ENCODE results near the gene RYR2. TPM values are rescaled to one million over a fixed set of nuclear protein-coding genes. Genes with fewer than 3 reads are reported as not detected.
A peak's percentile ranks its signal among the peaks of the same experiment; 100 is the strongest.

Gene RYR2
- total RNA-seq, 1 donor from 2014 or later, result not detected

DNA sequence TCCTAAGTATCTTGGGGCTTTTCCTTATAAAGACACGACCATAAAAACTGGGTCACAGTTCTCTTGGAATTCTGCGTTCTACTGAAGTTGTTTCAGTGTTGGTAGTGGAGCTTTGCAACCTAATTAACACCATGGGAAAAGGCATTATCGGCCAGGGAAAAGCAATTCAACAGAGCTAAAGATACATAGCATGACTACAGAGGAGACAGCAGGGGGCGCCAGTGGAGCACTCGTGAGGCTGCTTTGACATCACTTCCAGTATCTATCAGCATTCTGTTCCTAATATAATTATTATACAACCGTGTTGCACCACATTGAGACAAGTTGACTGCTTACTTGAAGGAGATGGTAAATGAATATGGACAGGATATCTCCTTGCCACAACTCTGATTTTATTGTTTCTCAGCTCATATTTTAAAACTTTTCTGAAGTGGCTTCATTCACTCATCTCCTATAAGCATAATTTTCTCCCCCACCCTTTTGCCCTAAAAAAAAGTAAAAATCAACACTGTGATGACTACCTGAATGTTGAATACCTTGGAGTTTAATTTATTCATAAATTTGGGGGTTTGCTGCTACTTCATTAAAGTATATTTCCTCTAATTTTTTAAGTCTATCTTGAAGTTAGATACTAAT, 809.3 kb downstream of the RYR2 start:
- no peaks in the 10 kb centered on the region for H3K27me3 ChIP-seq (ENCODE audit: control insufficient read depth, insufficient read depth, low read length)
- peak; percentile 14 for DNase-seq (ENCODE audit: low read depth)
- TF ChIP-seq, protein P1, sequence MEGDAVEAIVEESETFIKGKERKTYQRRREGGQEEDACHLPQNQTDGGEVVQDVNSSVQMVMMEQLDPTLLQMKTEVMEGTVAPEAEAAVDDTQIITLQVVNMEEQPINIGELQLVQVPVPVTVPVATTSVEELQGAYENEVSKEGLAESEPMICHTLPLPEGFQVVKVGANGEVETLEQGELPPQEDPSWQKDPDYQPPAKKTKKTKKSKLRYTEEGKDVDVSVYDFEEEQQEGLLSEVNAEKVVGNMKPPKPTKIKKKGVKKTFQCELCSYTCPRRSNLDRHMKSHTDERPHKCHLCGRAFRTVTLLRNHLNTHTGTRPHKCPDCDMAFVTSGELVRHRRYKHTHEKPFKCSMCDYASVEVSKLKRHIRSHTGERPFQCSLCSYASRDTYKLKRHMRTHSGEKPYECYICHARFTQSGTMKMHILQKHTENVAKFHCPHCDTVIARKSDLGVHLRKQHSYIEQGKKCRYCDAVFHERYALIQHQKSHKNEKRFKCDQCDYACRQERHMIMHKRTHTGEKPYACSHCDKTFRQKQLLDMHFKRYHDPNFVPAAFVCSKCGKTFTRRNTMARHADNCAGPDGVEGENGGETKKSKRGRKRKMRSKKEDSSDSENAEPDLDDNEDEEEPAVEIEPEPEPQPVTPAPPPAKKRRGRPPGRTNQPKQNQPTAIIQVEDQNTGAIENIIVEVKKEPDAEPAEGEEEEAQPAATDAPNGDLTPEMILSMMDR (IDR thresholded peaks at IDR 0.05; ENCODE audit: insufficient read depth, low read length, poor library complexity, severe bottlenecking), result peak; percentile 85
- no peaks in the 10 kb centered on the region for H3K36me3 ChIP-seq (ENCODE audit: control insufficient read depth, insufficient read depth, low read length)
- H3K4me3 ChIP-seq (ENCODE audit: low read depth, low read length), result no peak overlapping the region

DNA sequence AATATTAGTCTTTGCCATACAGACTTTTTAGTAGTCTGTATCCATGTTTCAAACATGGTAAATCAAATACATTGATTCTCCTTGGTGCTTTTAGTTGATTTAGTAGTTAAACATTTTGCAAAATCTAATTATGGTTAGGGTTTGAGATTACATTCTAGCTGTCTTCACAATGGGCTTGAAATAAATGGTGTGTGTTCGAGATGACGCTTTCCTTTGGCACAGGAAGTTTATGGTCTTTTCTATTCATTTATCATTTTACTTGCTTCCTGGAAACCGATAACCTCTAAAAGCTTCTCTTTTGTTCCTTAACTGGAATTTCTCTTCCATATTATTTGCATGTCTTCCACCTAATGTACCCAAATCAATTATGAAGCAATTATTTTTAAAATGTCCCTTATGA, 810.4 kb downstream of the RYR2 start:
- TF ChIP-seq, protein P1 (IDR thresholded peaks at IDR 0.05; ENCODE audit: insufficient read depth, low read length, poor library complexity, severe bottlenecking), result no peak
- DNase-seq (ENCODE audit: low read depth), result no peak
- Histone ChIP-seq H3K4me3 (ENCODE audit: low read depth, low read length) (no peak overlapping the region), H3K36me3 (ENCODE audit: control insufficient read depth, insufficient read depth, low read length) (no peaks in the 10 kb centered on the region), H3K27me3 (ENCODE audit: control insufficient read depth, insufficient read depth, low read length) (no peaks in the 10 kb centered on the region)

DNA sequence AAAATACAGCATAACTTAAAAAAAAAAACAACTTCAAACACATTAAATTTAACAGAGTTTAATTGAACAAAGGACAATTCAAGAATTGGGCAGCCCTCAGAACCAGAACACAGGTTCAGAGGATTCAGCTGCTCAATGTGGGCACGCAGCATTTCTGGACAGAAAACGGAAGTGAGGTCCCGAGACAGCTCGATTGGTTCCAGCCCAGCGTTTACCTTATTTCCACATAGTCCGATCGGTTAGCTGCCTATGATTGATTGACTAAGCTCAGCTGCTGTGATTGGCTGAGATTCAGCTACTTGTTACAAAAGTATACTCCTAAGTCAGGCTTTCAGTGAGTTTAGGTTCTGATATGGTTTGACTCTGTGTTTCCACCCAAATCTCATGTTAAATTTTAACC, 815.5 kb downstream of the RYR2 start:
- H3K36me3 ChIP-seq (ENCODE audit: control insufficient read depth, insufficient read depth, low read length), result no peaks in the 10 kb centered on the region
- H3K4me3 ChIP-seq (ENCODE audit: low read depth, low read length), result no peak overlapping the region
- no peaks in the 10 kb centered on the region for H3K27me3 ChIP-seq (ENCODE audit: control insufficient read depth, insufficient read depth, low read length)
- TF ChIP-seq, protein P1 (IDR thresholded peaks at IDR 0.05; ENCODE audit: insufficient read depth, low read length, poor library complexity, severe bottlenecking), result no peak
- DNase-seq (ENCODE audit: low read depth), result no peak

DNA sequence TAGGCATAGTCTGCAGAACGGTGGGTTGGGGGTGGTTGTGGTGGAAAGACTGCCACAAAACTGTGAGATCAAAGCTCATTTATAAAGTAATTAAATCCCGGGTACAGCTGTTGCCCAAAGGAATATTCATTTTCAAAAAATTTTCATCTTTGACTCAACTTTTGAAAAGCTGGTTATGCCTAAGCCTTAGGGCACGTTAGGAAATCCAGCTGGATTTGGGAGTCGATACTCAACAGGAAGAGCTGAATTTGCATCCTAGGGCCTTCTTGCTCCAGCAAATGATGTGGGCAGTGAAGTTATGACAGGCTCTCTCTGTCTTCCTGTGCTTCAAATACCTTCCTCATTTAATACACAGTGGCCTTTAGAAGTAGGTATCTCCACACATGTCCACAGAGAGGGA, 817.0 kb downstream of the RYR2 start:
- DNase-seq (ENCODE audit: low read depth), result no peak
- Histone ChIP-seq H3K27me3 (ENCODE audit: control insufficient read depth, insufficient read depth, low read length) (no peaks in the 10 kb centered on the region), H3K4me3 (ENCODE audit: low read depth, low read length) (no peak overlapping the region), H3K36me3 (ENCODE audit: control insufficient read depth, insufficient read depth, low read length) (no peaks in the 10 kb centered on the region)
- TF ChIP-seq, protein P1 (IDR thresholded peaks at IDR 0.05; ENCODE audit: insufficient read depth, low read length, poor library complexity, severe bottlenecking), result no peak

DNA sequence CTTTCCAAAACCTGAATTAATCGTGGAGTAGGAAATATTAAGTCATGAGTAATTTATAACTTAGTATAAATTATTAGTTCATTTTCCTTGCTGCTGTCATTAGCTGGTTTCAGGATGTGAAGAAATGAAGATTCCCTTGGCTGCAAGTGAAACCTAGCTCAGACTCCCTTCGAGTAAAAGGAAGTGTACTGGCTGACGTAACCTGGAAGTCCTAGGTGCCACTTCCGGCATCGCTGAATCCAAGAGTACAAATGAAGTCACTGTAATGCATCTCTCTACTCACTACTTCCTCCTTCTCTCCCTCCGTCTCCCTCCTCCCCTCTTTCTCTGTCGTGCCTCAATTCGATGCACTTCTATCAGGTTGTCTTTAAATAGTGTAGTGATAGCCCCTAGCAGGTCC, 820.0 kb downstream of the RYR2 start:
- Histone ChIP-seq H3K36me3 (ENCODE audit: control insufficient read depth, insufficient read depth, low read length) (no peaks in the 10 kb centered on the region), H3K4me3 (ENCODE audit: low read depth, low read length) (no peak overlapping the region), H3K27me3 (ENCODE audit: control insufficient read depth, insufficient read depth, low read length) (no peaks in the 10 kb centered on the region)
- no peak for DNase-seq (ENCODE audit: low read depth)
- TF ChIP-seq, protein P1 (IDR thresholded peaks at IDR 0.05; ENCODE audit: insufficient read depth, low read length, poor library complexity, severe bottlenecking), result no peak

DNA sequence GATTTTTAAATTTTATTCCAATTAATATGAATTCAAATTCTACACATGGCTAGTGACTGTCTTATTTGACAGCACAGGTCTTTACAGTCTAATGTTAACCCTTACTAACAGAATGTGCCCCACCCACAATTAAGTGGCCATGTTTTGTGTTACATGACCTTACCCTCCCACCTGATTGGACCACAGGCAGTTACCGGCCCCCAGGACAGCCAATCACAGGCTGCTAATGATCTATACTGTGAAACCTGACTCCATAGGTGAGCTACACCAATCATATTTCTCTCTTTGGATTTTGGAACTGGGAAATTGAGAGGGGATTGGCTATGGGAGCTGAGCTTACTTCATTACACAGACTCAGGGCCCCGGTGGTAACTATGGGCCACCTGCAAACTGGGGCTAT, 821.2 kb downstream of the RYR2 start:
- TF ChIP-seq, protein P1 (IDR thresholded peaks at IDR 0.05; ENCODE audit: insufficient read depth, low read length, poor library complexity, severe bottlenecking), result no peak
- H3K4me3 ChIP-seq (ENCODE audit: low read depth, low read length), result no peak overlapping the region
- H3K27me3 ChIP-seq (ENCODE audit: control insufficient read depth, insufficient read depth, low read length), result no peaks in the 10 kb centered on the region
- DNase-seq (ENCODE audit: low read depth), result no peak
- no peaks in the 10 kb centered on the region for H3K36me3 ChIP-seq (ENCODE audit: control insufficient read depth, insufficient read depth, low read length)
